Ovary (tissue), 9 donors: ENCODE data around the gene ARAP1. TPM values are rescaled to one million over a fixed set of nuclear protein-coding genes. Genes with fewer than 3 reads are reported as not detected.
A peak's percentile ranks its signal among the peaks of the same experiment; 100 is the strongest.

ENCODE experiments used
- DNase-seq, 5 donors: peaks; one replicate each; pipeline ENCODE4 v3.0.0-alpha.2; 2019 to 2020
- H3K27ac ChIP-seq, 2 donors: fragments of 200-600 bp; one replicate each; pipeline versions ENCODE4 v1.5.1 to v1.8.0; 2019 to 2022
- H3K27me3 ChIP-seq: fragments of 200-600 bp; one replicate; pipeline ENCODE4 v1.8.0; 2022
- H3K36me3 ChIP-seq: fragments of 200-600 bp; sonication (generic); one replicate; pipeline ENCODE4 v1.5.1; 2019
- H3K4me1 ChIP-seq: one replicate; pipeline ENCODE4 v1.8.1; 2013; ENCODE audit warnings: mild to moderate bottlenecking, moderate library complexity; ENCODE audit not compliant: insufficient read depth
- H3K4me3 ChIP-seq: fragments of 200-600 bp; sonication (generic); one replicate; pipeline ENCODE4 v1.5.1; 2017
- H3K9me3 ChIP-seq, 2 donors: fragments of 200-600 bp in 1 of 2; sonication (generic) in 1 of 2; one replicate each; pipeline versions ENCODE4 v1.5.1 to v1.8.1; 2013 to 2019; ENCODE audit warnings: mild to moderate bottlenecking in 1 of 2, moderate library complexity in 1 of 2
- EP300 ChIP-seq: sonication (generic); formaldehyde crosslinking; IDR thresholded peaks from one replicate; pipeline ENCODE4 v1.6.1; 2017; ENCODE audit warnings: antibody characterized with exemption
- POLR2A ChIP-seq: fragments of 450-650 bp; IDR thresholded peaks from one replicate; pipeline ENCODE4 v1.6.1; 2017; ENCODE audit warnings: antibody characterized with exemption, mild to moderate bottlenecking, moderate library complexity
- WGBS, 3 donors: extraction: QIAGEN DNeasy Blood & Tissue Kit in 1 of 3; methylation state at CpG; one replicate each; pipeline versions ENCODE4 v1.1.5 to v1.1.7; 2013 to 2017; 5-methylcytosine and 5-hydroxymethylcytosine counted together
- intact Hi-C, 4 donors: fragments of 100-400 bp; cut with DNase I; formaldehyde crosslinking; loops; one replicate each; pipeline versions ENCODE4 v1.11.0 to v1.15.1; 2022 to 2023
- polyA plus RNA-seq, 2 donors: library from polyadenylated mRNA; stranded (reverse); fragments of 200-250 nt in 1 of 2; fragments of 350-450 nt in 1 of 2; fragmentation: Illumina TruSeq in 1 of 2; extraction: RNeasy Lipid Tissue Mini Kit (QIAGEN cat#74804) in 1 of 2; gene quantifications; one replicate each; pipeline ENCODE4 v1.2.3, GENCODE V29; 2013 to 2014
- total RNA-seq, 7 donors: library from RNA; depleted of rRNA in 2 of 7; stranded (reverse); fragments of >200 nt in 2 of 7; fragmentation: NEBNext Ultra II Directional in 3 of 7; extraction: Animal tissue kit (Norgen Biotek cat#: 25700) in 3 of 7; gene quantifications; one replicate each; pipeline versions ENCODE4 v1.1.0 to v1.2.4, GENCODE V29; 2016 to 2023
- TF ChIP-seq, protein P1 (sequence below), 3 donors: fragments of 450-650 bp in 2 of 3; fragments of 200-600 bp in 1 of 3; IDR thresholded peaks; one replicate each; pipeline versions ENCODE4 v1.5.1 to v1.8.0; 2016 to 2022; ENCODE audit warnings: antibody characterized with exemption in 3 of 3, mild to moderate bottlenecking in 1 of 3
- donor health status: DM: no; HTN: no; CAD: no; lungs with moderate emphysema.
- donor health status: DM: no; HTN: no; CAD: no.
- donor health status: Bipolar disorder and iron deficiency.
- donor health status: DM: yes; HTN: yes; CAD: no.
- donor health status: DM: no; HTN: no; CAD: no.
- donor health status: DM: yes; HTN: yes; CAD: no.

Gene ARAP1
- total and polyA plus RNA-seq, 9 donors = 39.0 to 162 (median 79.0) TPM

DNA sequence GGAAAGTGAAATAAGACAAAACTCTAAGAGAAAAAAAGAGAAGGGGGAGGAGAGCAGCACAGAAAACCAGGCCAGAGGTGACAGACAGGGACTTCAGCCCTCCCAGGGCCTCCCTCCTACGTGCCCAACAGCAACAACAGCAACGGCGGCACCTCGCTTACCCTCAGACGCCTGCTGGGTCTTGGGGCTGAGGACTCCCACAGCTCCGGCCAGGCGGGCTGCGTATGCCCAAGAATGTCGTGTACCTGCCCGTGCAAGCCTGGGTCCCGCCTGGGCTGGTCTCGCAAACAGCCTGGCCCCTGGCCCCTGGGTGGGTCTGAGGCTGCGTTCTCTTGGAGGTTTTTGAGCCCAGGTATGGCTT is 30.5 kb downstream of the ARAP1 start:
- peak in 4 of 5 donors; percentile 46 to 61 (median 52) for DNase-seq
- Histone ChIP-seq H3K27me3 (no peaks in the 10 kb centered on the region), H3K4me3 (peak overlapping the region; percentile 72), H3K9me3 (no peaks in the 10 kb centered on the region), H3K36me3 (no peaks in the 10 kb centered on the region), H3K27ac (peak overlapping the region; percentile 43 to 84), H3K4me1 (peaks cover 27% of the 10 kb centered on the region)
- WGBS, 3 donors = 0 to 2% (median 1%) methylated on average over 13 of the region's 13 CpGs
- intact Hi-C loops = loop anchor here (5.0 to 10.0 kb wide), 4 partner anchors 71 to 523 kb away; partner anchors contain the start of gene STARD10 (in 2 of the 4)
- TF ChIP-seq EP300 (no peak), POLR2A (no peak)
- TF ChIP-seq, protein P1, sequence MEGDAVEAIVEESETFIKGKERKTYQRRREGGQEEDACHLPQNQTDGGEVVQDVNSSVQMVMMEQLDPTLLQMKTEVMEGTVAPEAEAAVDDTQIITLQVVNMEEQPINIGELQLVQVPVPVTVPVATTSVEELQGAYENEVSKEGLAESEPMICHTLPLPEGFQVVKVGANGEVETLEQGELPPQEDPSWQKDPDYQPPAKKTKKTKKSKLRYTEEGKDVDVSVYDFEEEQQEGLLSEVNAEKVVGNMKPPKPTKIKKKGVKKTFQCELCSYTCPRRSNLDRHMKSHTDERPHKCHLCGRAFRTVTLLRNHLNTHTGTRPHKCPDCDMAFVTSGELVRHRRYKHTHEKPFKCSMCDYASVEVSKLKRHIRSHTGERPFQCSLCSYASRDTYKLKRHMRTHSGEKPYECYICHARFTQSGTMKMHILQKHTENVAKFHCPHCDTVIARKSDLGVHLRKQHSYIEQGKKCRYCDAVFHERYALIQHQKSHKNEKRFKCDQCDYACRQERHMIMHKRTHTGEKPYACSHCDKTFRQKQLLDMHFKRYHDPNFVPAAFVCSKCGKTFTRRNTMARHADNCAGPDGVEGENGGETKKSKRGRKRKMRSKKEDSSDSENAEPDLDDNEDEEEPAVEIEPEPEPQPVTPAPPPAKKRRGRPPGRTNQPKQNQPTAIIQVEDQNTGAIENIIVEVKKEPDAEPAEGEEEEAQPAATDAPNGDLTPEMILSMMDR (IDR thresholded peaks at IDR 0.05) = no peak

DNA sequence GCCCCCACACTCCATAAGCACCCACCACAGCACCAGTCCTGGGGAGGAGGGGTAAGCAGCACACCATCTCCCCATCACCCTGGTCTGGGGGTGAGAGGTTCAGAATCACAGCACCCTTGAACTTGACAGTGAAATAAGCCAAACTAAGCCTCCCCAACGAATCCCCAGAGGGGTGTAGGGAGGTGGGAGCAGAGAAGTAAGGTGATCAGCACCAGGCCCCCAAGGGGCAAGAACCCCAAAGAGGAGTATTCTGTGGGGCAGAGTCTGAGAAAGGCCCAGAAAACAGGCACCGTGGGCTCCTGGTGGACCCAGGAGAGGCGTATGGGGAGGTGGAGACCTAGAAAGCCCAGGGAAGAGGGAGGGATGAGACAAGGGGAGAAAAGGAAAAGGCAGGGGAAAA is 30.9 kb downstream of the ARAP1 start:
- Histone ChIP-seq H3K27me3 (no peaks in the 10 kb centered on the region), H3K9me3 (no peaks in the 10 kb centered on the region), H3K36me3 (no peaks in the 10 kb centered on the region), H3K27ac (peak overlapping the region in 1 of 2 donors; percentile 84), H3K4me1 (peaks cover 29% of the 10 kb centered on the region), H3K4me3 (peak overlapping the region; percentile 72)
- 0 to 6% (median 1%) methylated on average over 3 of the region's 3 CpGs for WGBS, 3 donors
- no peak for TF ChIP-seq POLR2A
- no peak for TF ChIP-seq EP300
- TF ChIP-seq, protein P1 (IDR thresholded peaks at IDR 0.05) = no peak
- intact Hi-C loops = loop anchor here (5.0 to 10.0 kb wide), 4 partner anchors 71 to 524 kb away; partner anchors contain the start of gene STARD10 (in 2 of the 4)
- no peak for DNase-seq

DNA sequence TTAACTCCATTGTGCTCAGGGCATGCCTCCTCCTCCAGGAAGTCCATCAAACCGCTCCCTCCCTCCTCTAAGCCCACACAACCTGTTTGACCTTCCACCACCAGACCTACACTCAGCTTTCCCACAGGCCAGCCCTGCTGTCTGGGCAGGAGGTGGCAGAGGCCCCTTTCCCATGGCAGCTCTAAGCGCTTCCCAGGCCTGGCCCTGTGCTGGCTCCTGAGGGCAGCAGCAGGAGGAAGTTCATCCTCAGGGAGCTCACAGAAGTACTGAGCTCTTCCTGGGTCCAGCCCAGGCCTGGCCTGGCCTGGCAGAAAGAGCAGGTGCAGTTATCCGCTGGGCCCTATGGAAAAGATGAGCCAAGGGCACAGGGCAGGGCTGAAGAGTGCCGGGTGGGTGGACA is 31.4 kb downstream of the ARAP1 start:
- H3K4me3 ChIP-seq = peak overlapping the region; percentile 72
- WGBS, 3 donors = 44 to 52% (median 47%) methylated on average over 4 of the region's 4 CpGs
- no peak for DNase-seq
- no peaks in the 10 kb centered on the region for H3K36me3 ChIP-seq
- intact Hi-C loops = loop anchor here (5.0 to 10.0 kb wide), 4 partner anchors 72 to 524 kb away; partner anchors contain the start of gene STARD10 (in 2 of the 4)
- TF ChIP-seq POLR2A (no peak), EP300 (no peak)
- TF ChIP-seq, protein P1 (IDR thresholded peaks at IDR 0.05) = no peak
- no peaks in the 10 kb centered on the region for H3K27me3 ChIP-seq
- H3K4me1 ChIP-seq = peaks cover 29% of the 10 kb centered on the region
- peak overlapping the region in 1 of 2 donors; percentile 84 for H3K27ac ChIP-seq
- no peaks in the 10 kb centered on the region for H3K9me3 ChIP-seq

DNA sequence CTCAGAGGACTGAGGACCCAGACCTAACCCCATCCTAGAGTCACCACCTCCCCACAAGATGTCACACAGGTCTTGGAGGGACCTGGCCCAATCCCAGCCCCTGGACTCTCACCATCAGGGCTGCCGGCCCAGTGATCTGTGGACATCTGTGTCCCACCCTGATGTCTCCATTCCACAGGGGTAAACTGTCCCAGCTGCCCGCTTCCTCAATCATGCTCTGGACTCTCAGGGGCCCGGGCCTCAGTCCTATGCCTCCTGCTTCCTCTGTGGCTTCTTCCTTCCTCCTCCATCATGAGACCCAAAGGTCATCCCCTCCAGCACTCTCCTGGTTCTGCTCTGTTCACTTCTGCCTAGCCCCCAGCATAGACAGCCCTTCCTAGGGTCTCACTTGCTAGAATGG is 32.2 kb downstream of the ARAP1 start:
- Histone ChIP-seq H3K27me3 (no peaks in the 10 kb centered on the region), H3K4me3 (peak overlapping the region; percentile 72), H3K36me3 (no peaks in the 10 kb centered on the region), H3K27ac (peak overlapping the region in 1 of 2 donors; percentile 84), H3K9me3 (no peaks in the 10 kb centered on the region), H3K4me1 (peaks cover 29% of the 10 kb centered on the region)
- TF ChIP-seq POLR2A = no peak
- TF ChIP-seq, protein P1 (IDR thresholded peaks at IDR 0.05) = no peak
- TF ChIP-seq EP300 = no peak
- no peak for DNase-seq
- 51 to 64% (median 59%) methylated on average over 3 of the region's 3 CpGs for WGBS, 3 donors
- intact Hi-C loops = loop anchor here (5.0 to 10.0 kb wide), 4 partner anchors 72 to 525 kb away; partner anchors contain the start of gene STARD10 (in 2 of the 4)
